Stimulated activated CD8-positive, alpha-beta memory T cell treated with anti-CD3 and anti-CD28 coated beads, Interleukin-12 subunit alpha, Interleukin-12 subunit beta, amount 100 ng/mL, for 24 hours (primary cell): ENCODE results near the gene TMEM126A.

Source experiments
- DNase-seq: peaks from one replicate; pipeline ENCODE4 v3.0.0-alpha.2; 2020; ENCODE audit errors: extremely low read depth

The TMEM126A gene

GRCh38 chr11:85695546-85695945 is 47.8 kb downstream of the TMEM126A start:
- DNase-seq: no peak

- DNase-seq: no peak
Observed at GRCh38 chr11:85697747-85698146, 50.0 kb downstream of the TMEM126A start.

GRCh38 chr11:85698195-85698594 is 50.4 kb downstream of the TMEM126A start:
- no peak for DNase-seq

- no peak for DNase-seq
Observed at GRCh38 chr11:85699957-85700741, 52.4 kb downstream of the TMEM126A start.

GRCh38 chr11:85704967-85705366 is 57.2 kb downstream of the TMEM126A start:
- no peak for DNase-seq

GRCh38 chr11:85705800-85706199 is 58.0 kb downstream of the TMEM126A start:
- DNase-seq: no peak
